Kidney (tissue), 14 donors: ENCODE measurements around the gene RAC3. TPM values are rescaled to one million over a fixed set of nuclear protein-coding genes. Genes with fewer than 3 reads are reported as not detected.

Source experiments
- DNase-seq, 5 donors: peaks; one replicate each; pipeline ENCODE4 v3.0.0-alpha.2; 2013 to 2020
- FAIRE-seq: peaks from 2 replicates; lab custom pipeline; 2012; peaks lifted over from hg19 to GRCh38; lab: Jason Lieb, UNC
- H3K27ac ChIP-seq, 2 donors: one replicate each; pipeline ENCODE4 v1.7.0; 2013; ENCODE audit warnings: low read depth in 2 of 2, low read length in 2 of 2, inconsistent platforms in 1 of 2
- H3K27me3 ChIP-seq: one replicate; pipeline ENCODE4 v1.7.1; 2013; ENCODE audit warnings: low read length, inconsistent platforms; ENCODE audit not compliant: control insufficient read depth, insufficient read depth
- H3K36me3 ChIP-seq, 3 donors: one replicate each; pipeline versions ENCODE4 v1.7.0 to v1.7.1; 2013; ENCODE audit warnings: low read length in 3 of 3, control low read depth in 1 of 3, inconsistent platforms in 1 of 3; ENCODE audit not compliant: insufficient read depth in 3 of 3, control insufficient read depth in 2 of 3
- H3K4me1 ChIP-seq, 3 donors: one replicate each; pipeline versions ENCODE4 v1.7.0 to v1.7.1; 2013; ENCODE audit warnings: low read length in 3 of 3, inconsistent platforms in 1 of 3, low read depth in 1 of 3; ENCODE audit not compliant: control insufficient read depth in 2 of 3, insufficient read depth in 2 of 3
- H3K4me3 ChIP-seq, 3 donors: one replicate each; pipeline versions ENCODE4 v1.7.0 to v1.8.1; 2013; ENCODE audit warnings: low read length in 3 of 3, control low read depth in 1 of 3, inconsistent platforms in 1 of 3
- H3K9ac ChIP-seq, 3 donors: one replicate each; pipeline versions ENCODE4 v1.7.0 to v1.7.1; 2013; ENCODE audit warnings: low read length in 3 of 3, control low read depth in 1 of 3, inconsistent platforms in 1 of 3
- H3K9me3 ChIP-seq, 3 donors: one replicate each; pipeline versions ENCODE4 v1.7.0 to v1.7.1; 2013; ENCODE audit warnings: low read length in 3 of 3, control low read depth in 1 of 3, inconsistent platforms in 1 of 3; ENCODE audit not compliant: control insufficient read depth in 2 of 3, insufficient read depth in 1 of 3
- CTCF ChIP-seq: IDR thresholded peaks from 3 replicates; pipeline ENCODE4 v1.5.1; 2012; ENCODE audit warnings: mild to moderate bottlenecking, moderate library complexity, borderline replicate concordance; ENCODE audit not compliant: insufficient read depth; ENCODE audit errors: extremely low read depth
- intact Hi-C: fragments of 100-400 bp; cut with DNase I; formaldehyde crosslinking; loops from one replicate; pipeline ENCODE4 v1.11.1; 2022
- polyA plus RNA-seq: library from polyadenylated mRNA; stranded (reverse); fragments of 350-450 nt; fragmentation: Illumina TruSeq; extraction: RNeasy Lipid Tissue Mini Kit (QIAGEN cat#74804); gene quantifications from one replicate; pipeline ENCODE4 v1.2.3, GENCODE V29; 2014; ENCODE audit warnings: low read depth, low replicate concordance; ENCODE audit not compliant: insufficient read depth
- total RNA-seq: library from RNA; stranded (reverse); fragmentation: NEBNext Ultra II Directional; extraction: Animal tissue kit (Norgen Biotek cat#: 25700); gene quantifications from one replicate; pipeline ENCODE4 v1.2.1, GENCODE V29; 2021
- donor health status: control.
- donor health status: control.
- donor health status: control.
- donor health status: control.
- donor health status: control.
- donor health status: DM: yes; HTN: yes; CAD: no.
- donor health status: Normal renal cell carcinoma (clear cell type).

RAC3 gene
- total and polyA plus RNA-seq, 2 donors from 2014 or later: 2.6 to 13.1 TPM

- TF ChIP-seq CTCF: peak; percentile 99
- H3K9me3 ChIP-seq: no peaks in the 10 kb centered on the region
- intact Hi-C loops: loop anchor here (10.0 kb wide), 1 partner anchor 124 kb away; no protein-coding TSS in a partner anchor
- H3K9ac ChIP-seq: no peak overlapping the region
- peaks cover 0 to 7% (median 0%) of the 10 kb centered on the region in 3 donors for H3K36me3 ChIP-seq
- H3K27ac ChIP-seq: no peak overlapping the region
- no peaks in the 10 kb centered on the region for H3K27me3 ChIP-seq
- no peak for FAIRE-seq
- H3K4me1 ChIP-seq: peaks cover 0 to 18% (median 0%) of the 10 kb centered on the region in 3 donors
- peak overlapping the region in 1 of 3 donors; percentile 41 for H3K4me3 ChIP-seq
- peak; percentile 83 to 94 (median 90) for DNase-seq
Observed at GRCh38 chr17:82030470-82031302, 792 bp upstream of the RAC3 start.

- Histone ChIP-seq H3K9me3 (no peaks in the 10 kb centered on the region), H3K4me1 (peaks cover 0 to 24% (median 0%) of the 10 kb centered on the region in 3 donors), H3K27ac (no peak overlapping the region), H3K4me3 (no peak overlapping the region), H3K9ac (peak overlapping the region in 1 of 3 donors; percentile 12), H3K36me3 (peaks cover 0 to 7% (median 0%) of the 10 kb centered on the region in 3 donors), H3K27me3 (no peaks in the 10 kb centered on the region)
- peak in 2 of 5 donors; percentile 54 to 81 for DNase-seq
- no peak for TF ChIP-seq CTCF
- intact Hi-C loops: loop anchor here (10.0 kb wide), 1 partner anchor 123 kb away; no protein-coding TSS in a partner anchor
- no peak for FAIRE-seq
Observed at GRCh38 chr17:82031885-82032627, 578 bp downstream of the RAC3 start.

- DNase-seq: no peak
- Histone ChIP-seq H3K36me3 (peaks cover 0 to 7% (median 0%) of the 10 kb centered on the region in 3 donors), H3K27ac (no peak overlapping the region), H3K9ac (no peak overlapping the region), H3K27me3 (no peaks in the 10 kb centered on the region), H3K4me3 (no peak overlapping the region), H3K4me1 (peaks cover 3 to 27% (median 5%) of the 10 kb centered on the region in 3 donors), H3K9me3 (no peaks in the 10 kb centered on the region)
- FAIRE-seq: no peak
- intact Hi-C loops: loop anchor here (10.0 kb wide), 1 partner anchor 121 kb away; no protein-coding TSS in a partner anchor
- no peak for TF ChIP-seq CTCF
Observed at GRCh38 chr17:82033359-82034085, 2.0 kb downstream of the RAC3 start.
